Lung (tissue), 12 donors: ENCODE measurements around the gene ADORA1. TPM values are rescaled to one million over a fixed set of nuclear protein-coding genes. Genes with fewer than 3 reads are reported as not detected.

Experiments
- ATAC-seq: fragments of 200-7000 bp; cut with Tn5 transposase; one replicate; pipeline ENCODE4 v1.9.1; 2020; ENCODE audit warnings: moderate number of reproducible peaks; ENCODE audit not compliant: insufficient read depth, low FRiP score
- DNase-seq, 3 donors: peaks; one replicate each; pipeline ENCODE4 v3.0.0-alpha.2; 2013 to 2017
- H3K27ac ChIP-seq, 2 donors: one replicate each; pipeline ENCODE4 v1.5.1; 2013; ENCODE audit warnings: mild to moderate bottlenecking in 2 of 2, moderate library complexity in 2 of 2, control low read depth in 1 of 2, inconsistent platforms in 1 of 2, low read depth in 1 of 2, low read length in 1 of 2
- H3K27me3 ChIP-seq, 3 donors: one replicate each; pipeline ENCODE4 v1.5.1; 2013; ENCODE audit warnings: low read length in 2 of 3; ENCODE audit not compliant: control insufficient read depth in 3 of 3, insufficient read depth in 3 of 3
- H3K36me3 ChIP-seq, 4 donors: one replicate each; pipeline ENCODE4 v1.5.1; 2013; ENCODE audit warnings: low read length in 4 of 4, mild to moderate bottlenecking in 1 of 4, moderate library complexity in 1 of 4; ENCODE audit not compliant: control insufficient read depth in 4 of 4, insufficient read depth in 4 of 4
- H3K4me1 ChIP-seq, 5 donors: one replicate each; pipeline ENCODE4 v1.5.1; 2013; ENCODE audit warnings: low read length in 5 of 5, mild to moderate bottlenecking in 2 of 5, moderate library complexity in 1 of 5; ENCODE audit not compliant: control insufficient read depth in 5 of 5, insufficient read depth in 5 of 5
- H3K4me3 ChIP-seq: one replicate; pipeline ENCODE4 v1.5.1; 2013; ENCODE audit warnings: mild to moderate bottlenecking, control low read depth, moderate library complexity
- H3K9ac ChIP-seq, 2 donors: one replicate each; pipeline ENCODE4 v1.5.1; 2013; ENCODE audit warnings: low read length in 2 of 2, control low read depth in 1 of 2; ENCODE audit not compliant: insufficient read depth in 1 of 2
- H3K9me3 ChIP-seq, 4 donors: one replicate each; pipeline ENCODE4 v1.5.1; 2013; ENCODE audit warnings: low read length in 3 of 4, mild to moderate bottlenecking in 1 of 4, moderate library complexity in 1 of 4; ENCODE audit not compliant: control insufficient read depth in 4 of 4, insufficient read depth in 3 of 4
- CTCF ChIP-seq: IDR thresholded peaks from 2 replicates; pipeline ENCODE4 v1.5.1; 2012; ENCODE audit warnings: mild to moderate bottlenecking; ENCODE audit errors: control extremely low read depth, extremely low read depth
- whole genome bisulfite sequencing, 2 donors: extraction: QIAGEN DNeasy Blood & Tissue Kit; methylation state at CpG; one replicate each; pipeline ENCODE4 v1.1.7; 2013; 5-methylcytosine and 5-hydroxymethylcytosine counted together
- polyA plus RNA-seq, 2 donors: library from polyadenylated mRNA; stranded (reverse); fragments of 200-250 nt; gene quantifications; one replicate each; pipeline ENCODE4 v1.2.1, GENCODE V29; 2013
- total RNA-seq, 2 donors: library from RNA; depleted of rRNA in 1 of 2; stranded (reverse); fragments of >200 nt in 1 of 2; gene quantifications; one replicate each; pipeline ENCODE4 v1.2.1, GENCODE V29; 2014 to 2021
- donor health status: control.
- donor health status: control.
- donor health status: Bipolar disorder and iron deficiency.
- donor health status: healthy.
- donor health status: DM: yes; HTN: yes; CAD: no.

The ADORA1 gene
- total and polyA plus RNA-seq, 4 donors = 0.57 to 2.3 (median 0.79) TPM

- Histone ChIP-seq H3K4me1 (no peaks in the 10 kb centered on the region), H3K9me3 (peaks cover 0 to 2% (median 0%) of the 10 kb centered on the region in 4 donors), H3K27me3 (no peaks in the 10 kb centered on the region), H3K36me3 (no peaks in the 10 kb centered on the region), H3K9ac (no peak overlapping the region), H3K4me3 (no peak overlapping the region), H3K27ac (no peak overlapping the region)
- WGBS, 2 donors = 72 to 81% methylated on average over 6 of the region's 6 CpGs
- DNase-seq = no peak
- no peak for TF ChIP-seq CTCF
- no peak for ATAC-seq
Measured at GRCh38 chr1:203101813-203102634, 25.5 kb upstream of the ADORA1 start.

- Histone ChIP-seq H3K27ac (no peak overlapping the region), H3K36me3 (no peaks in the 10 kb centered on the region), H3K9me3 (peaks cover 0 to 2% (median 0%) of the 10 kb centered on the region in 4 donors), H3K9ac (no peak overlapping the region), H3K27me3 (peaks cover 0 to 7% (median 0%) of the 10 kb centered on the region in 3 donors), H3K4me3 (no peak overlapping the region), H3K4me1 (no peaks in the 10 kb centered on the region)
- DNase-seq (no peak), ATAC-seq (no peak)
- 72 to 86% methylated on average over 4 of the region's 4 CpGs for WGBS, 2 donors
- TF ChIP-seq CTCF = no peak
Measured at GRCh38 chr1:203103216-203103615, 24.3 kb upstream of the ADORA1 start.

- DNase-seq (no peak), ATAC-seq (no peak)
- H3K27me3 ChIP-seq = peaks cover 0 to 10% (median 0%) of the 10 kb centered on the region in 3 donors
- 80 to 82% methylated on average over 6 of the region's 6 CpGs for WGBS, 2 donors
- no peak overlapping the region for H3K4me3 ChIP-seq
- H3K9me3 ChIP-seq = peaks cover 0 to 2% (median 0%) of the 10 kb centered on the region in 4 donors
- no peaks in the 10 kb centered on the region for H3K36me3 ChIP-seq
- H3K27ac ChIP-seq = no peak overlapping the region
- H3K9ac ChIP-seq = no peak overlapping the region
- no peak for TF ChIP-seq CTCF
- no peaks in the 10 kb centered on the region for H3K4me1 ChIP-seq
Measured at GRCh38 chr1:203103829-203104495, 23.6 kb upstream of the ADORA1 start.
